H1 (cell line): ENCODE data around the gene APPL2. TPM values are rescaled to one million over a fixed set of nuclear protein-coding genes. Genes with fewer than 3 reads are reported as not detected.

Source experiments
- CTCF ChIA-PET: fragments of 300-600 bp; sonication (Branson Sonifier 250); formaldehyde crosslinking; loops from one replicate; lab custom pipeline; 2021; ENCODE audit not compliant: partially characterized antibody; lab: Charles Lee
- POLR2A ChIA-PET: fragments of 300-600 bp; sonication (Branson Sonifier 250); formaldehyde crosslinking; loops from one replicate; lab custom pipeline; 2021; ENCODE audit warnings: inconsistent platforms; ENCODE audit not compliant: partially characterized antibody; lab: Charles Lee
- DNase-seq, 2 experiments: peaks; one replicate each; pipeline versions ENCODE4 v3.0.0 to v3.0.0-alpha.2; 2010 to 2022; ENCODE audit warnings: low spot score in 2 of 2, low read depth in 1 of 2, mixed read lengths in 1 of 2
- FAIRE-seq: peaks from 2 replicates; lab custom pipeline; 2011; peaks lifted over from hg19 to GRCh38; lab: Jason Lieb, UNC
- H2AFZ ChIP-seq: 2 replicates; pipeline ENCODE4 v1.8.1; 2012; ENCODE audit warnings: low read length, inconsistent platforms
- H2AK5ac ChIP-seq: 2 replicates; pipeline ENCODE4 v1.6.1; 2013; ENCODE audit warnings: low read depth, low read length
- H2BK120ac ChIP-seq: replicated peaks from 2 replicates; pipeline ENCODE3; 2013; ENCODE audit warnings: low read depth, low read length, inconsistent platforms
- H2BK12ac ChIP-seq: 2 replicates; pipeline ENCODE4 v1.6.1; 2013; ENCODE audit warnings: low read depth, low read length
- H2BK15ac ChIP-seq: 2 replicates; pipeline ENCODE4 v1.6.1; 2013; ENCODE audit warnings: low read length
- H2BK20ac ChIP-seq: 2 replicates; pipeline ENCODE4 v1.6.1; 2013; ENCODE audit warnings: low read length
- H2BK5ac ChIP-seq: 2 replicates; pipeline ENCODE4 v1.6.1; 2013; ENCODE audit warnings: low read depth, low read length
- H3K14ac ChIP-seq: 2 replicates; pipeline ENCODE4 v1.6.1; 2013; ENCODE audit warnings: inconsistent platforms; ENCODE audit not compliant: insufficient read length
- H3K18ac ChIP-seq: 2 replicates; pipeline ENCODE4 v1.6.1; 2013; ENCODE audit warnings: low read length; ENCODE audit errors: extremely low read depth
- H3K23ac ChIP-seq: 2 replicates; pipeline ENCODE4 v1.6.1; 2013; ENCODE audit warnings: inconsistent platforms; ENCODE audit not compliant: insufficient read length
- H3K23me2 ChIP-seq: 2 replicates; pipeline ENCODE4 v1.6.1; 2013; ENCODE audit warnings: low read depth, low read length
- H3K27ac ChIP-seq: 2 replicates; pipeline ENCODE4 v1.6.1; 2011; ENCODE audit warnings: low read depth, low read length, inconsistent platforms
- H3K27me3 ChIP-seq, 4 experiments: replicated peaks in 1 of 4; 1 replicate in 1 of 4; 2 replicates in 3 of 4; pipeline versions ENCODE4 v1.6.1 to v1.8.1; 2011 to 2013; ENCODE audit warnings: low read length in 3 of 4, mild to moderate bottlenecking in 3 of 4, inconsistent platforms in 2 of 4, mixed read lengths in 2 of 4, moderate library complexity in 1 of 4; ENCODE audit not compliant: control insufficient read depth in 3 of 4, insufficient read depth in 3 of 4; ENCODE audit errors: extremely low read depth in 1 of 4
- H3K36me3 ChIP-seq, 4 experiments: 2 replicates each; pipeline versions ENCODE4 v1.6.1 to v1.8.1; 2011 to 2013; ENCODE audit warnings: mild to moderate bottlenecking in 4 of 4, low read length in 3 of 4, moderate library complexity in 2 of 4, control low read depth in 1 of 4, inconsistent platforms in 1 of 4; ENCODE audit not compliant: insufficient read depth in 4 of 4, control insufficient read depth in 2 of 4
- H3K4ac ChIP-seq: replicated peaks from 2 replicates; pipeline ENCODE3; 2013; ENCODE audit warnings: low read length, low read depth, mixed read lengths, inconsistent platforms; ENCODE audit not compliant: insufficient read length
- H3K4me1 ChIP-seq, 4 experiments: replicated peaks in 1 of 4; 1 replicate in 1 of 4; 2 replicates in 3 of 4; pipeline versions ENCODE4 v1.6.1 to v1.8.1; 2011 to 2013; ENCODE audit warnings: low read length in 3 of 4, inconsistent platforms in 2 of 4, mixed read lengths in 1 of 4; ENCODE audit not compliant: insufficient read depth in 4 of 4, control insufficient read depth in 3 of 4
- H3K4me2 ChIP-seq, 2 experiments: 2 replicates each; pipeline versions ENCODE4 v1.6.1 to v1.8.1; 2011 to 2013; ENCODE audit warnings: low read depth in 2 of 2, low read length in 2 of 2, control low read depth in 1 of 2, inconsistent platforms in 1 of 2, mild to moderate bottlenecking in 1 of 2; ENCODE audit not compliant: insufficient read depth in 1 of 2
- H3K4me3 ChIP-seq, 4 experiments: fragments of 200-600, 300-600 bp in 1 of 4; sonication (generic), shearing (Covaris generic), sonication (Bioruptor Twin) in 1 of 4; 2 replicates each; pipeline versions ENCODE4 v1.5.1 to v1.8.1; 2011 to 2016; ENCODE audit warnings: low read length in 4 of 4, low read depth in 3 of 4, control low read depth in 2 of 4, inconsistent platforms in 2 of 4, mild to moderate bottlenecking in 2 of 4, mixed read lengths in 1 of 4, moderate library complexity in 1 of 4; ENCODE audit not compliant: insufficient read depth in 2 of 4; ENCODE audit errors: extremely low read depth in 1 of 4
- H3K56ac ChIP-seq: replicated peaks from 2 replicates; pipeline ENCODE3; 2013; ENCODE audit warnings: low read depth, mild to moderate bottlenecking, mixed read lengths, low read length, inconsistent platforms; ENCODE audit not compliant: insufficient read length
- H3K79me1 ChIP-seq: 2 replicates; pipeline ENCODE4 v1.6.1; 2013; ENCODE audit warnings: low read depth, low read length, control low read depth
- H3K79me2 ChIP-seq, 2 experiments: 2 replicates each; pipeline versions ENCODE4 v1.6.1 to v1.8.1; 2012 to 2013; ENCODE audit warnings: low read length in 2 of 2, mild to moderate bottlenecking in 2 of 2, inconsistent platforms in 1 of 2; ENCODE audit not compliant: insufficient read depth in 2 of 2, control insufficient read depth in 1 of 2
- H3K9ac ChIP-seq, 4 experiments: replicated peaks in 1 of 4; 1 replicate in 1 of 4; 2 replicates in 3 of 4; pipeline versions ENCODE4 v1.6.1 to v1.8.1; 2011 to 2013; ENCODE audit warnings: low read depth in 3 of 4, low read length in 3 of 4, control low read depth in 2 of 4, mild to moderate bottlenecking in 2 of 4, moderate library complexity in 2 of 4, inconsistent platforms in 1 of 4; ENCODE audit errors: extremely low read depth in 1 of 4
- H3K9me3 ChIP-seq, 2 experiments: 2 replicates each; pipeline versions ENCODE4 v1.6.1 to v1.8.1; 2012 to 2013; ENCODE audit warnings: mild to moderate bottlenecking in 2 of 2, moderate library complexity in 2 of 2, control low read depth in 1 of 2, inconsistent platforms in 1 of 2, low read depth in 1 of 2, low read length in 1 of 2, mixed read lengths in 1 of 2; ENCODE audit not compliant: insufficient read depth in 2 of 2
- H4K20me1 ChIP-seq, 2 experiments: replicated peaks in 1 of 2; 2 replicates each; pipeline versions ENCODE3 to v1.8.1; 2011 to 2013; ENCODE audit warnings: inconsistent platforms in 2 of 2, low read length in 2 of 2, mild to moderate bottlenecking in 1 of 2; ENCODE audit not compliant: insufficient read depth in 2 of 2, control insufficient read depth in 1 of 2
- H4K5ac ChIP-seq: 2 replicates; pipeline ENCODE4 v1.6.1; 2013; ENCODE audit warnings: low read length, low read depth, mixed read lengths, inconsistent platforms; ENCODE audit not compliant: insufficient read length
- H4K8ac ChIP-seq: 2 replicates; pipeline ENCODE4 v1.8.0; 2013; ENCODE audit warnings: mild to moderate bottlenecking, moderate library complexity, low read length, inconsistent platforms; ENCODE audit not compliant: insufficient read depth; ENCODE audit errors: extremely low read depth
- H4K91ac ChIP-seq: replicated peaks from 2 replicates; pipeline ENCODE3; 2013; ENCODE audit warnings: low read length, mixed read lengths, inconsistent platforms; ENCODE audit not compliant: insufficient read length
- BACH1 ChIP-seq: IDR thresholded peaks from 2 replicates; pipeline ENCODE4 v1.6.1; 2012; ENCODE audit warnings: low read length, improper control_type of control experiment
- BCL11A ChIP-seq, 2 experiments: IDR thresholded peaks; one replicate each; pipeline ENCODE4 v1.6.1; 2011; ENCODE audit warnings: low read depth in 2 of 2, low read length in 2 of 2, mild to moderate bottlenecking in 2 of 2
- CBX8 ChIP-seq: fragments of 300-800, 300-1000 bp; sonication (generic); IDR thresholded peaks from 2 replicates; pipeline ENCODE4 v1.7.1; 2016; ENCODE audit warnings: low read depth, low read length, borderline replicate concordance
- CHD2 ChIP-seq: IDR thresholded peaks from 2 replicates; pipeline ENCODE4 v1.6.1; 2012; ENCODE audit warnings: low read length, improper control_type of control experiment
- E2F6 ChIP-seq: IDR thresholded peaks from 2 replicates; pipeline ENCODE4 v1.6.1; 2012; ENCODE audit warnings: inconsistent platforms
- EZH2 ChIP-seq: fragments of 200-600 bp; sonication (generic); IDR thresholded peaks from 2 replicates; pipeline ENCODE4 v1.7.1; 2012; ENCODE audit warnings: low read depth, mild to moderate bottlenecking, moderate library complexity, low read length, inconsistent platforms; ENCODE audit not compliant: severe bottlenecking
- FOSL1 ChIP-seq: IDR thresholded peaks from 2 replicates; pipeline ENCODE4 v1.6.1; 2011; ENCODE audit warnings: mild to moderate bottlenecking, low read depth, low read length, moderate library complexity; ENCODE audit not compliant: insufficient read depth
- GABPA ChIP-seq: IDR thresholded peaks from 2 replicates; pipeline ENCODE4 v1.6.1; 2011; ENCODE audit warnings: mild to moderate bottlenecking, low read length, moderate library complexity, borderline replicate concordance; ENCODE audit not compliant: insufficient read depth
- GTF2F1 ChIP-seq: IDR thresholded peaks from 2 replicates; pipeline ENCODE4 v1.6.1; 2012; ENCODE audit warnings: low read depth, low read length, improper control_type of control experiment, borderline replicate concordance
- PHF8 ChIP-seq: fragments of 200-600 bp; sonication (generic); conservative IDR thresholded peaks from 2 replicates; pipeline ENCODE4 v1.7.1; 2012; ENCODE audit warnings: low read depth, mild to moderate bottlenecking, inconsistent platforms, low read length, moderate library complexity
- POLR2A ChIP-seq, 2 experiments: IDR thresholded peaks; 1 replicate in 1 of 2; 2 replicates in 1 of 2; pipeline ENCODE4 v1.6.1; 2011; ENCODE audit warnings: low read depth in 2 of 2, low read length in 2 of 2, mild to moderate bottlenecking in 2 of 2; ENCODE audit errors: control extremely low read depth in 1 of 2
- SAP30 ChIP-seq: fragments of 300-600 bp; sonication (generic); IDR thresholded peaks from 2 replicates; pipeline ENCODE4 v1.7.1; 2012; ENCODE audit warnings: low read length, moderate library complexity, mild to moderate bottlenecking, inconsistent platforms; ENCODE audit not compliant: insufficient read depth, insufficient replicate concordance
- SRF ChIP-seq: IDR thresholded peaks from 2 replicates; pipeline ENCODE4 v1.6.1; 2011; ENCODE audit warnings: mild to moderate bottlenecking, low read depth, low read length, moderate library complexity
- ZNF274 ChIP-seq: IDR thresholded peaks from 2 replicates; pipeline ENCODE4 v1.7.0; 2012; ENCODE audit warnings: low read length, borderline replicate concordance; ENCODE audit errors: extremely low read depth
- WGBS, 2 experiments: shearing (Covaris generic) in 1 of 2; methylation state at CpG; one replicate each; pipeline versions ENCODE4 v1.1.6 to v1.1.7; 2013 to 2015; ENCODE audit warnings: low lambda C conversion rate in 2 of 2, mixed read lengths in 2 of 2, inconsistent platforms in 1 of 2, low coverage in 1 of 2, missing lambda C conversion rate in 1 of 2; ENCODE audit not compliant: insufficient replicate concordance in 2 of 2, insufficient coverage in 1 of 2, insufficient read length in 1 of 2; ENCODE audit errors: extremely low coverage in 1 of 2, missing lambda C conversion rate in 1 of 2; 5-methylcytosine and 5-hydroxymethylcytosine counted together
- polyA plus RNA-seq, 7 experiments: library from polyadenylated mRNA; depleted of rRNA in 3 of 7; stranded (reverse) in 5 of 7; unstranded in 2 of 7; fragments of >200 nt in 5 of 7; fragments of 200-250 nt in 2 of 7; gene quantifications; 1 replicate in 5 of 7; 2 replicates in 1 of 7; 4 replicates in 1 of 7; pipeline versions ENCODE4 v1.2.1 to v1.2.3, GENCODE V29; 2011 to 2013; ENCODE audit warnings: missing spikeins in 2 of 7, mixed read lengths in 2 of 7
- total RNA-seq: library from RNA; stranded (reverse); fragmentation: NEBNext Ultra II Directional; extraction: Animal tissue kit (Norgen Biotek cat#: 25700); gene quantifications from 2 replicates; pipeline ENCODE4 v1.2.1, GENCODE V29; 2021

Gene APPL2
- total and polyA plus RNA-seq, 2 of the 8 experiments (the other 6 are each of a cell fraction or from before 2014, with no cell fraction given) = 8.9 to 22.9 TPM

GRCh38 chr12:105218434-105218833 lies 17.5 kb downstream of the APPL2 start:
- Histone ChIP-seq H3K79me1 (no peaks in the 10 kb centered on the region; the same call in 1 of the 2 replicates), H3K4me2 (no peak overlapping the region), H3K4me1 (0 out of 7 replicates have a peak, but pooled peaks cover 0 to 5% (median 0%) of the 10 kb centered on the region in 4 experiments), H2AK5ac (no peak overlapping the region), H4K91ac (no peak overlapping the region), H3K23me2 (no peaks in the 10 kb centered on the region), H3K23ac (no peak overlapping the region), H3K14ac (no peak overlapping the region), H4K20me1 (no peaks in the 10 kb centered on the region), H3K36me3 (peaks cover 0 to 9% (median 0%) of the 10 kb centered on the region in 4 experiments; a peak in 4 of 8 replicates), H2AFZ (no peak overlapping the region), H3K18ac (no peak overlapping the region), H2BK20ac (no peak overlapping the region), H3K27me3 (no peaks in the 10 kb centered on the region), H3K9ac (no peak overlapping the region), H3K27ac (no peak overlapping the region), H3K9me3 (no peaks in the 10 kb centered on the region), H4K8ac (no peak overlapping the region; the same call in 1 of the 2 replicates), H3K79me2 (no peaks in the 10 kb centered on the region), H4K5ac (no peak overlapping the region), H3K4me3 (no peak overlapping the region), H2BK120ac (no peak overlapping the region), H2BK15ac (no peak overlapping the region), H3K4ac (no peak overlapping the region), H2BK5ac (no peak overlapping the region), H2BK12ac (no peak overlapping the region), H3K56ac (no peak overlapping the region)
- ChIA-PET CTCF (interaction anchor here (1.6 kb wide), 1 partner anchor 166 kb away, joined by 3 read pairs; no protein-coding TSS in a partner anchor), POLR2A (interaction anchor here (0.5 kb wide), 1 partner anchor 237 kb away, joined by 3 read pairs; no protein-coding TSS in a partner anchor)
- FAIRE-seq = no peak
- 83% methylated on average over 7 of the region's 7 CpGs; no CpG with 5 or more reads in 1 of the 2 experiments for WGBS, 2 experiments
- no peak for DNase-seq
- TF ChIP-seq POLR2A (IDR thresholded peaks at IDR 0.05; ENCODE audit: control extremely low read depth in 1 of 2, low read depth in 2 of 2, low read length in 2 of 2) (no peak), E2F6 (no peak), BCL11A (IDR thresholded peaks at IDR 0.05; ENCODE audit: low read depth in 2 of 2, low read length in 2 of 2) (no peak), CBX8 (no peak), EZH2 (no peak), BACH1 (no peak), GABPA (no peak), GTF2F1 (no peak), CHD2 (no peak), FOSL1 (no peak), ZNF274 (no peak), SAP30 (no peak), SRF (no peak), PHF8 (no peak)
